KMS-11 (cell line): ENCODE measurements around the gene C17orf114.

Experiments
- H2AFZ ChIP-seq: fragments of 200-600 bp; sonication (generic); 2 replicates; pipeline ENCODE4 v1.6.1; 2016; ENCODE audit warnings: antibody characterized with exemption, mixed run types, low read depth
- H3K27ac ChIP-seq: fragments of 200-600 bp; sonication (generic); 2 replicates; pipeline ENCODE4 v1.6.1; 2016; ENCODE audit warnings: mild to moderate bottlenecking, mixed run types
- H3K27me3 ChIP-seq: fragments of 200-600 bp; sonication (generic); 2 replicates; pipeline ENCODE4 v1.6.1; 2017; ENCODE audit warnings: mild to moderate bottlenecking, low read depth, mixed run types, moderate library complexity; ENCODE audit not compliant: insufficient read depth
- H3K36me3 ChIP-seq: fragments of 200-600 bp; sonication (generic); 2 replicates; pipeline ENCODE4 v1.6.1; 2017; ENCODE audit warnings: mild to moderate bottlenecking, mixed run types; ENCODE audit not compliant: insufficient read depth
- H3K4me1 ChIP-seq: fragments of 200-600 bp; sonication (generic); 2 replicates; pipeline ENCODE4 v1.6.1; 2016; ENCODE audit warnings: mild to moderate bottlenecking, low read depth, mixed run types; ENCODE audit not compliant: poor library complexity, severe bottlenecking
- H3K4me2 ChIP-seq: fragments of 200-600 bp; sonication (generic); 2 replicates; pipeline ENCODE4 v1.7.0; 2016; ENCODE audit warnings: mild to moderate bottlenecking, mixed run types
- H3K4me3 ChIP-seq: fragments of 200-600 bp; sonication (generic); IDR thresholded peaks from 2 replicates; pipeline ENCODE4 v1.6.1; 2017; ENCODE audit warnings: low read depth, low read length, mixed read lengths; ENCODE audit not compliant: insufficient read depth
- H3K79me2 ChIP-seq: fragments of 200-600 bp; sonication (generic); 2 replicates; pipeline ENCODE4 v1.6.1; 2016; ENCODE audit warnings: low read depth, mixed run types; ENCODE audit not compliant: insufficient read depth
- H3K9ac ChIP-seq: fragments of 200-600 bp; sonication (generic); 2 replicates; pipeline ENCODE4 v1.6.1; 2016; ENCODE audit warnings: mild to moderate bottlenecking, mixed run types
- H4K20me1 ChIP-seq: fragments of 200-600 bp; sonication (generic); 2 replicates; pipeline ENCODE4 v1.6.1; 2016; ENCODE audit warnings: mild to moderate bottlenecking, mixed run types; ENCODE audit not compliant: insufficient read depth
- TF ChIP-seq, protein P1 (sequence below): fragments of 200-600 bp; sonication (generic); conservative IDR thresholded peaks from 2 replicates; pipeline ENCODE4 v1.6.1; 2017; ENCODE audit warnings: low read depth, mild to moderate bottlenecking, antibody characterized with exemption, low read length, moderate library complexity, mixed read lengths

Gene C17orf114

DNA sequence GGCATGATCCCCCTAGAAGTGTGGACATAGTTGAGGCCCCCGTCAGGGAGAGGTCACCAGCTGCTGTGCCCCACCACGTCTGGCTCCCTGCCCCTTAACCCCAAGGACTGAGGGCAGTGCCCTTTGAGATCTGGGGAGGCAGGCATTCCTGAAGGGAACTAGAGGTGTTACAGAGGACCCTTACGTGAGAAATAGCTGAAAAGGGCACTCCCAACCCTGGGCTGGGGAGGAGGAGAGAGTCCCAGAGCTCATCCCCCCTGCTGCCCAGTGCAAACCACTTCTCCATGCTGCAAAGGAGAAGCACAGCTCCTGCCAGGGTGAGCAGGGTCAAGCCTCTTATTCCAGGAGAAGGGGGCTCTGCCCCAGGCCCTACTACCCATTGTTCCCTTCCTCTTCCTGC lies 20.7 kb upstream of the C17orf114 start:
- H3K79me2 ChIP-seq, result no peaks in the 10 kb centered on the region
- no peak overlapping the region for H3K4me3 ChIP-seq
- H3K27me3 ChIP-seq, result no peaks in the 10 kb centered on the region
- TF ChIP-seq, protein P1, sequence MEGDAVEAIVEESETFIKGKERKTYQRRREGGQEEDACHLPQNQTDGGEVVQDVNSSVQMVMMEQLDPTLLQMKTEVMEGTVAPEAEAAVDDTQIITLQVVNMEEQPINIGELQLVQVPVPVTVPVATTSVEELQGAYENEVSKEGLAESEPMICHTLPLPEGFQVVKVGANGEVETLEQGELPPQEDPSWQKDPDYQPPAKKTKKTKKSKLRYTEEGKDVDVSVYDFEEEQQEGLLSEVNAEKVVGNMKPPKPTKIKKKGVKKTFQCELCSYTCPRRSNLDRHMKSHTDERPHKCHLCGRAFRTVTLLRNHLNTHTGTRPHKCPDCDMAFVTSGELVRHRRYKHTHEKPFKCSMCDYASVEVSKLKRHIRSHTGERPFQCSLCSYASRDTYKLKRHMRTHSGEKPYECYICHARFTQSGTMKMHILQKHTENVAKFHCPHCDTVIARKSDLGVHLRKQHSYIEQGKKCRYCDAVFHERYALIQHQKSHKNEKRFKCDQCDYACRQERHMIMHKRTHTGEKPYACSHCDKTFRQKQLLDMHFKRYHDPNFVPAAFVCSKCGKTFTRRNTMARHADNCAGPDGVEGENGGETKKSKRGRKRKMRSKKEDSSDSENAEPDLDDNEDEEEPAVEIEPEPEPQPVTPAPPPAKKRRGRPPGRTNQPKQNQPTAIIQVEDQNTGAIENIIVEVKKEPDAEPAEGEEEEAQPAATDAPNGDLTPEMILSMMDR, result no peak
- H3K9ac ChIP-seq, result no peak overlapping the region
- no peak overlapping the region for H3K27ac ChIP-seq
- H3K4me1 ChIP-seq, result no peaks in the 10 kb centered on the region
- H3K4me2 ChIP-seq, result no peak overlapping the region
- H3K36me3 ChIP-seq, result no peaks in the 10 kb centered on the region
- no peaks in the 10 kb centered on the region for H4K20me1 ChIP-seq
- no peak overlapping the region for H2AFZ ChIP-seq

DNA sequence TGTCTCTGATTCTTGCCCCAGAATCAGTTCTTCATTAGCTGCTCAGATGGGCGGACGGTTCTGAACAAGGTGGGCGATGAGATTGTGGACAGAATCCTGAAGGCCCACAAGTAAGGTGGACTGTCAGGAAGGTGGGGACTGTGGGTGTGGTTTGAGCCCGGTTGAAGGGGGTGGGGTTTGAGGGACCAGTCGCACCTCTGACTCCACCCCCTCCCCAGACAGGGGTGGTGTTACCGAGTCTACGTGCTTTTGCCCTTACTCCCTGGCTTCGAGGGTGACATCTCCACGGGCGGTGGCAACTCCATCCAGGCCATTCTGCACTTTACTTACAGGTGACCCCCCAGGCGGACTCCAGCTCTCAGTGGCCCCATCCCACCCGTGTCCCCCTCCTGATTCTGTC lies 16.1 kb upstream of the C17orf114 start:
- no peak overlapping the region for H2AFZ ChIP-seq
- H4K20me1 ChIP-seq, result no peaks in the 10 kb centered on the region
- H3K4me3 ChIP-seq, result no peak overlapping the region
- H3K27ac ChIP-seq, result no peak overlapping the region
- no peaks in the 10 kb centered on the region for H3K4me1 ChIP-seq
- H3K4me2 ChIP-seq, result no peak overlapping the region
- no peaks in the 10 kb centered on the region for H3K27me3 ChIP-seq
- H3K79me2 ChIP-seq, result no peaks in the 10 kb centered on the region
- H3K36me3 ChIP-seq, result no peaks in the 10 kb centered on the region
- H3K9ac ChIP-seq, result no peak overlapping the region
- TF ChIP-seq, protein P1, result no peak

DNA sequence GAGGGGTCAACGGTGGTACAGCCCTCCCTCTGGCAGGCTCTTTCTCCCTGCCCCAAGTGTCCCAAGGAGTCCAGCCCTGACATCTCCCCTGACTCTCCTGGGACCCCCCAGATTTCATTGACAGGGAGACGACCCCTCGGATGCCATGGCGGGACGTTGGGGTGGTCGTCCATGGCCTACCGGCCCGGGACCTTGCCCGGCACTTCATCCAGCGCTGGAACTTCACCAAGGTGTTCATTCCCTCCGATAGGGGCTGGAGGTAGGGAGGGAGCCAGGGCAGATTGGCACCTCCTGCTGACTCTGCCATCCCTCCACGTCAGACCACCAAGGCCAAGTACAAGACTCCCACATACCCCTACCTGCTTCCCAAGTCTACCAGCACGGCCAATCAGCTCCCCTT lies 14.7 kb upstream of the C17orf114 start:
- TF ChIP-seq, protein P1, result no peak
- Histone ChIP-seq H3K79me2 (no peaks in the 10 kb centered on the region), H3K27ac (no peak overlapping the region), H2AFZ (no peak overlapping the region), H4K20me1 (no peaks in the 10 kb centered on the region), H3K36me3 (no peaks in the 10 kb centered on the region), H3K4me2 (no peak overlapping the region), H3K9ac (no peak overlapping the region), H3K4me1 (no peaks in the 10 kb centered on the region), H3K27me3 (no peaks in the 10 kb centered on the region), H3K4me3 (no peak overlapping the region)

DNA sequence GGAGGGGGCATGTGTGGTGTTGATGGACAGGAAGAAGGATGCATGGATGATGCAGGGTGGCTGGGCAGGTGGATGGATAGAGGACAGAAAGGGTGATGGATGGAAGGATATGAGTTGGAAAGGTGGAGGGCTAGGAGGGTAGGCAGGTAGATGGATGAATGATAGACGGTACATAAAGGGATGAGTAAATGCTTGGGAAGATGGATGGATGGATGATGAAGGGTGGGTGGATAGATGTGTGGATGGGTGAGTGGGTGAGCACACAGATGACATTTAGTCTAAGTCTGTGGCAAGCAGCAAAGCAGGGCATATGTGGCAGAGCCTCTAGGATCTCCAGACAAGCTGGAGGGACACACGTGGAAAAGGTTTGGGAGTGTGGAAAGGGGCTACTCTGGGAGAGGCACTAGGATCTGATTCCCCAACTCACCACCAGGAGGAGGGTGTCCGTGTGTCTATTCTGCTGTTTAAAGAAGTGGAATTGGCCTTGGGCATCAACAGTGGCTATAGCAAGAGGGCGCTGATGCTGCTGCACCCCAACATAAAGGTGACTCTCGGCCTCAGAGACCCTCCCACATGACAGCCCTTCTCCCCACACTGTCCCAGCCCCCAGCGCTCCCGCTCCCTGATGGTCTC lies 13.0 kb upstream of the C17orf114 start:
- no peaks in the 10 kb centered on the region for H3K79me2 ChIP-seq
- H3K27ac ChIP-seq, result no peak overlapping the region
- H3K27me3 ChIP-seq, result no peaks in the 10 kb centered on the region
- no peaks in the 10 kb centered on the region for H3K4me1 ChIP-seq
- H3K4me3 ChIP-seq, result no peak overlapping the region
- H4K20me1 ChIP-seq, result no peaks in the 10 kb centered on the region
- no peak overlapping the region for H3K9ac ChIP-seq
- no peaks in the 10 kb centered on the region for H3K36me3 ChIP-seq
- TF ChIP-seq, protein P1, result no peak
- no peak overlapping the region for H2AFZ ChIP-seq
- H3K4me2 ChIP-seq, result no peak overlapping the region
